ENCODE measurements around the gene SLC25A29. TPM values are rescaled to one million over a fixed set of nuclear protein-coding genes. Genes with fewer than 3 reads are reported as not detected.

The SLC25A29 gene
- total RNA-seq, 1 donor from 2014 or later: 57.0 TPM

GRCh38 chr14:100261621-100262020, 44.6 kb downstream of the SLC25A29 start:
- Mint-ChIP-seq H3K27ac (ENCODE audit: unreplicated experiment) (no peak overlapping the region), H3K9me3 (ENCODE audit: unreplicated experiment) (no peaks in the 10 kb centered on the region), H3K27me3 (ENCODE audit: unreplicated experiment) (no peaks in the 10 kb centered on the region), H3K4me3 (ENCODE audit: unreplicated experiment) (no peak overlapping the region), H3K36me3 (ENCODE audit: unreplicated experiment) (peaks cover 12% of the 10 kb centered on the region), H3K4me1 (ENCODE audit: unreplicated experiment) (peaks cover 24% of the 10 kb centered on the region)
- no peak for TF ChIP-seq CTCF (IDR thresholded peaks at IDR 0.05)
- DNase-seq (ENCODE audit: extremely low spot score, unreplicated experiment): no peak

- TF ChIP-seq CTCF (IDR thresholded peaks at IDR 0.05): no peak
- H3K4me3 Mint-ChIP-seq (ENCODE audit: unreplicated experiment): no peak overlapping the region
- peaks cover 20% of the 10 kb centered on the region for H3K4me1 Mint-ChIP-seq (ENCODE audit: unreplicated experiment)
- no peaks in the 10 kb centered on the region for H3K36me3 Mint-ChIP-seq (ENCODE audit: unreplicated experiment)
- no peaks in the 10 kb centered on the region for H3K9me3 Mint-ChIP-seq (ENCODE audit: unreplicated experiment)
- H3K27ac Mint-ChIP-seq (ENCODE audit: unreplicated experiment): no peak overlapping the region
- H3K27me3 Mint-ChIP-seq (ENCODE audit: unreplicated experiment): no peaks in the 10 kb centered on the region
- no peak for DNase-seq (ENCODE audit: extremely low spot score, unreplicated experiment)
Observed at GRCh38 chr14:100256339-100256895, 49.8 kb downstream of the SLC25A29 start.

GRCh38 chr14:100252684-100253083, 53.6 kb downstream of the SLC25A29 start:
- H3K27ac Mint-ChIP-seq (ENCODE audit: unreplicated experiment): no peak overlapping the region
- H3K27me3 Mint-ChIP-seq (ENCODE audit: unreplicated experiment): no peaks in the 10 kb centered on the region
- H3K4me1 Mint-ChIP-seq (ENCODE audit: unreplicated experiment): peaks cover 20% of the 10 kb centered on the region
- TF ChIP-seq CTCF (IDR thresholded peaks at IDR 0.05): no peak
- no peak overlapping the region for H3K4me3 Mint-ChIP-seq (ENCODE audit: unreplicated experiment)
- no peaks in the 10 kb centered on the region for H3K36me3 Mint-ChIP-seq (ENCODE audit: unreplicated experiment)
- H3K9me3 Mint-ChIP-seq (ENCODE audit: unreplicated experiment): no peaks in the 10 kb centered on the region
- DNase-seq (ENCODE audit: extremely low spot score, unreplicated experiment): no peak

GRCh38 chr14:100250732-100251465, 55.3 kb downstream of the SLC25A29 start:
- Mint-ChIP-seq H3K36me3 (ENCODE audit: unreplicated experiment) (no peaks in the 10 kb centered on the region), H3K4me1 (ENCODE audit: unreplicated experiment) (peaks cover 34% of the 10 kb centered on the region), H3K9me3 (ENCODE audit: unreplicated experiment) (no peaks in the 10 kb centered on the region), H3K27me3 (ENCODE audit: unreplicated experiment) (no peaks in the 10 kb centered on the region), H3K27ac (ENCODE audit: unreplicated experiment) (no peak overlapping the region), H3K4me3 (ENCODE audit: unreplicated experiment) (no peak overlapping the region)
- no peak for TF ChIP-seq CTCF (IDR thresholded peaks at IDR 0.05)
- no peak for DNase-seq (ENCODE audit: extremely low spot score, unreplicated experiment)

GRCh38 chr14:100246809-100247428, 59.3 kb downstream of the SLC25A29 start:
- H3K27ac Mint-ChIP-seq (ENCODE audit: unreplicated experiment): peak overlapping the region; percentile 21
- no peak for DNase-seq (ENCODE audit: extremely low spot score, unreplicated experiment)

More at GRCh38 chr14:100246809-100247428, 59.3 kb downstream of the SLC25A29 start:
- Mint-ChIP-seq H3K36me3 (ENCODE audit: unreplicated experiment) (no peaks in the 10 kb centered on the region), H3K4me3 (ENCODE audit: unreplicated experiment) (no peak overlapping the region), H3K27me3 (ENCODE audit: unreplicated experiment) (no peaks in the 10 kb centered on the region), H3K4me1 (ENCODE audit: unreplicated experiment) (peaks cover 47% of the 10 kb centered on the region), H3K9me3 (ENCODE audit: unreplicated experiment) (no peaks in the 10 kb centered on the region)
- peak; percentile 61 for TF ChIP-seq CTCF (IDR thresholded peaks at IDR 0.05)

All from osteocyte (in vitro differentiated cells).